ENCODE results near the gene PLAU. TPM values are rescaled to one million over a fixed set of nuclear protein-coding genes. Genes with fewer than 3 reads are reported as not detected.
A peak's percentile ranks its signal among the peaks of the same experiment; 100 is the strongest.

The PLAU gene
- total and polyA plus RNA-seq, 2 experiments from 2014 or later, result 5.2 to 11.1 TPM

DNA sequence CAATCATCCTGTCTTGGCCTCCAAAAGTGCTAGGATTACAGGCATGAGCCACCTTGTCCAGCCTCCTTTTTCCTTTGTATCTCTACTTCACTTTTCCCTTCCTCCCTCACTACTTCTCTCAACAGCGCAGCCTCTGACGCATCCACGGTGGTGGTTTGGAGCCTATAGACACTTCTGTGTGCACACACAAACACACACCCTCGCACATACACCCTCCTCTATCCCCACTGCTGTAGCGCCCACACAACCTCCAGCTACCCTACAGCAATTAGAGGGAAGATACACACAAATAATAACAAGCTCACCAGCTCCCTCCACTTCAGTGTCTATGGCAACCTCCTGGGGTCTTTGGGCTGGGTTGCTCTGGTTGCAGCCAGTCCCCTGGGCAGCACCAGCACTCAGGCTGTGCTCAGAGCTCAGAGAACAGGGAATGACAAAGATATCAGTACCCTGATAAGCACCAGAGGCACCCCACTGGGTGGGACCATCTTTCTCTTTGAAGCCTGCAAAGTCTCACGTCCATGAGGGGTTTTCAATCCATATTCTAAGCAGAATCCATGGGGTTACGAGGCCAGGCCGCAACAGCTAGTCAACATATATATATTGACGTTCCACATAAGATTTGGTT is 33.3 kb upstream of the PLAU start:
- Histone ChIP-seq H3K4me2 (no peak overlapping the region), H3K4me1 (ENCODE audit: insufficient read depth) (peaks cover 5% of the 10 kb centered on the region), H3K79me2 (peaks cover 4% of the 10 kb centered on the region), H4K20me1 (ENCODE audit: insufficient read depth, poor library complexity, severe bottlenecking) (no peaks in the 10 kb centered on the region), H3K9me3 (ENCODE audit: low read depth) (no peaks in the 10 kb centered on the region), H2AFZ (no peak overlapping the region), H3K27ac (no peak overlapping the region), H3K9me2 (replicated peaks; ENCODE audit: insufficient read depth) (no peaks in the 10 kb centered on the region), H3K36me3 (replicated peaks; ENCODE audit: insufficient read depth, low read depth) (no peaks in the 10 kb centered on the region), H3K27me3 (no peaks in the 10 kb centered on the region), H3K4me3 (no peak overlapping the region)
- DNase-seq (ENCODE audit: low spot score), result no peak
- WGBS (ENCODE audit: low lambda C conversion rate, missing lambda C conversion rate), result 89% methylated on average over 9 of the region's 9 CpGs
- TF ChIP-seq EZH2phosphoT487 (IDR thresholded peaks at IDR 0.05; ENCODE audit: low read depth, severe bottlenecking, unreplicated experiment) (no peak), EZH2 (IDR thresholded peaks at IDR 0.05; ENCODE audit: borderline replicate concordance) (no peak)
- TF ChIP-seq, protein P1, sequence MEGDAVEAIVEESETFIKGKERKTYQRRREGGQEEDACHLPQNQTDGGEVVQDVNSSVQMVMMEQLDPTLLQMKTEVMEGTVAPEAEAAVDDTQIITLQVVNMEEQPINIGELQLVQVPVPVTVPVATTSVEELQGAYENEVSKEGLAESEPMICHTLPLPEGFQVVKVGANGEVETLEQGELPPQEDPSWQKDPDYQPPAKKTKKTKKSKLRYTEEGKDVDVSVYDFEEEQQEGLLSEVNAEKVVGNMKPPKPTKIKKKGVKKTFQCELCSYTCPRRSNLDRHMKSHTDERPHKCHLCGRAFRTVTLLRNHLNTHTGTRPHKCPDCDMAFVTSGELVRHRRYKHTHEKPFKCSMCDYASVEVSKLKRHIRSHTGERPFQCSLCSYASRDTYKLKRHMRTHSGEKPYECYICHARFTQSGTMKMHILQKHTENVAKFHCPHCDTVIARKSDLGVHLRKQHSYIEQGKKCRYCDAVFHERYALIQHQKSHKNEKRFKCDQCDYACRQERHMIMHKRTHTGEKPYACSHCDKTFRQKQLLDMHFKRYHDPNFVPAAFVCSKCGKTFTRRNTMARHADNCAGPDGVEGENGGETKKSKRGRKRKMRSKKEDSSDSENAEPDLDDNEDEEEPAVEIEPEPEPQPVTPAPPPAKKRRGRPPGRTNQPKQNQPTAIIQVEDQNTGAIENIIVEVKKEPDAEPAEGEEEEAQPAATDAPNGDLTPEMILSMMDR (IDR thresholded peaks at IDR 0.05; ENCODE audit: poor library complexity), result no peak

DNA sequence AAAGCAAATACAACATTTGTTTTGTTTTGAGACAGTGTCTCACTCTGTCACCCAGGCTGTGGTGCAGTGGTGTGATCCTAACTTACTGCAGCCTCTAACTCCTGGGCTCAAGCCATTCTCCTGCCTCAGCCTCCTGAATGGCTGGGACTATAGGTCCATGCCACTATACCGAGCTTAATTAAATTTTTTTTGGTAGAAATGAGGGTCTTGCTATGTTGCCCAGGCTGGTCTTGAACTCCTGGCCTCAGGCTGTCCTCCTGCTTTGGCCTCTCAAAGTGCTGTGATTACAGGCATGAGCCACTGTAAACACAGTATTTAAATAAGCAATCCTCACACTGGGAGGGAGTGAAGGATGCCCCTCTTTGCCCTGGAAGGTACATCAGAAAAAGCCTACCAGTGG is 32.6 kb upstream of the PLAU start:
- Histone ChIP-seq H3K79me2 (no peaks in the 10 kb centered on the region), H3K36me3 (replicated peaks; ENCODE audit: insufficient read depth, low read depth) (no peaks in the 10 kb centered on the region), H3K9me2 (replicated peaks; ENCODE audit: insufficient read depth) (no peaks in the 10 kb centered on the region), H4K20me1 (ENCODE audit: insufficient read depth, poor library complexity, severe bottlenecking) (no peaks in the 10 kb centered on the region), H3K27ac (no peak overlapping the region), H3K27me3 (no peaks in the 10 kb centered on the region), H3K9me3 (ENCODE audit: low read depth) (no peaks in the 10 kb centered on the region), H3K4me2 (no peak overlapping the region), H3K4me1 (ENCODE audit: insufficient read depth) (no peaks in the 10 kb centered on the region), H3K4me3 (no peak overlapping the region), H2AFZ (no peak overlapping the region)
- 100% methylated on average over 1 of the region's 1 CpG for WGBS (ENCODE audit: low lambda C conversion rate, missing lambda C conversion rate)
- TF ChIP-seq EZH2phosphoT487 (IDR thresholded peaks at IDR 0.05; ENCODE audit: low read depth, severe bottlenecking, unreplicated experiment) (no peak), EZH2 (IDR thresholded peaks at IDR 0.05; ENCODE audit: borderline replicate concordance) (no peak)
- TF ChIP-seq, protein P1 (IDR thresholded peaks at IDR 0.05; ENCODE audit: poor library complexity), result no peak
- no peak for DNase-seq (ENCODE audit: low spot score)

DNA sequence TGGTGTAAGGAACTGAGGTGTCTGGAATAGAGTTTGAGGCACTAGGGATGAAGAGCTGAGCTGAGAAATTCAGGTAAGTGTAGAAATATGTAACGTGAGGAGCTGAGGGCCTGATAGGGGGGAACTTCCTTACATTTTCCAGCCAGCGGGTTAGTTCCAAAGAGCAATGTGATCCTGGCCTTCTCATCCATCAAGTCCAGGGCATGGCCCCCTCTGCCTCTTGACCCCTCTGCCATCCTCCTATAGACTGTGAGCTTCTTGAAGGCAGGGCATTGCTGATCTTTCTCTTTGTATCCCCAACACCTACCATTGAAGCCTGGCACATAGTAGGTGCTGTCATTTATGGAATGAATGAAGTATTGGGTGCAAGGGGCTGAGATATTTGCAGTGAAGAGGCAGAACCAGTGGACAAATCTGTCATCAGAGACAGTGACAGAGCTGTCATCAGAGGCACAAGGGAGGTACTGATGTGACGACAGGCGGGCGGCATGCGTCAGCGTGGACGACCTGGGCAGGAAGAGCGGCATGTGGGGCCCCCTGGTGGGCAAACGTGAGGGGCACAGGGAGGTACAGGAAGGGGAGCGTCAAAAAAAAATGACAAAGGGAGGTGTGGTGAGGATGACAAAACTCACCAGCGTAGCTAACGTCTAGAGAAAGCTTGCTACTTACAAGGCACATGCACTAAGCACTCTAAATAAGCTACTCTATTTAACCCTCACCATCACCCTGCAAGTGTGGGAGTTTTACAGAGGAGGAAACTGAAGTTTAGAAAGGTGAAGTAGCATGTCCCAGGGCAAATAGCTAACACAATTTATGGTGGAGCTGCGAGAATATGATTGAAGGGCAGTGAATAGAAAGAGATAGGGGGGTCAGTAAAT is 31.4 kb upstream of the PLAU start:
- no peaks in the 10 kb centered on the region for H3K4me1 ChIP-seq (ENCODE audit: insufficient read depth)
- no peaks in the 10 kb centered on the region for H3K9me3 ChIP-seq (ENCODE audit: low read depth)
- TF ChIP-seq, protein P1 (IDR thresholded peaks at IDR 0.05; ENCODE audit: poor library complexity), result peak; percentile 93
- TF ChIP-seq EZH2 (IDR thresholded peaks at IDR 0.05; ENCODE audit: borderline replicate concordance), result no peak
- no peaks in the 10 kb centered on the region for H3K79me2 ChIP-seq
- H3K4me3 ChIP-seq, result no peak overlapping the region
- H3K27ac ChIP-seq, result no peak overlapping the region
- no peaks in the 10 kb centered on the region for H4K20me1 ChIP-seq (ENCODE audit: insufficient read depth, poor library complexity, severe bottlenecking)
- H2AFZ ChIP-seq, result no peak overlapping the region
- H3K36me3 ChIP-seq (replicated peaks; ENCODE audit: insufficient read depth, low read depth), result no peaks in the 10 kb centered on the region
- peak overlapping the region; percentile 2 for H3K4me2 ChIP-seq
- WGBS (ENCODE audit: low lambda C conversion rate, missing lambda C conversion rate), result 23% methylated on average over 14 of the region's 14 CpGs
- DNase-seq (ENCODE audit: low spot score), result peak; percentile 91
- H3K9me2 ChIP-seq (replicated peaks; ENCODE audit: insufficient read depth), result no peaks in the 10 kb centered on the region
- no peaks in the 10 kb centered on the region for H3K27me3 ChIP-seq

Data from hepatocyte (in vitro differentiated cells).